ENCODE data around the gene CDC20B.
A peak's percentile ranks its signal among the peaks of the same experiment; 100 is the strongest.

CDC20B gene

DNA sequence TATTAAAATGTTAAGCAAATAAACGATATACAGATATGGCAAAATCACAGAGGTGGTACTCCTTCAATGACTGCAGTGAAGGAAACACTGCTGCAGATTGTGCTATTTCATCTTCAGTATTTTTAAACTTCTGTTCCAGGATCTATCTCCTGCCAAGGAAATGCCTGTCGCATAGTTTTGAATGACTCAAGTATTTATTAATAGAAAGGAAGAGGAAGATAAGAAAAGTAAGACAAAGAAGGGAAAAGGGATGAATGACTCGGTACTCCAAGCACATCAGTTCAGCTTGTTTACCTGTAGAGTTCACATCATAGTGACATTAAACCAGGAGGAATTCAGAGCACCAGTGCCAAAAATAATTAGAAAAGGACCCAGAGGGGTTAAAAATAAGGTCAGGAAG is 18.1 kb downstream of the CDC20B start:
- peak; percentile 48 for DNase-seq (ENCODE audit: low read depth)
- Histone ChIP-seq H3K9ac (ENCODE audit: low read length) (no peak overlapping the region), H3K27me3 (replicated peaks; ENCODE audit: control insufficient read depth, insufficient read depth, low read length) (no peaks in the 10 kb centered on the region), H3K36me3 (ENCODE audit: control insufficient read depth, insufficient read depth, low read length, severe bottlenecking) (no peaks in the 10 kb centered on the region), H3K9me3 (ENCODE audit: control insufficient read depth, low read length) (no peaks in the 10 kb centered on the region), H3K4me1 (ENCODE audit: control insufficient read depth, insufficient read depth, low read length) (peaks cover 13% of the 10 kb centered on the region), H3K4me3 (ENCODE audit: low read length) (no peak overlapping the region)

DNA sequence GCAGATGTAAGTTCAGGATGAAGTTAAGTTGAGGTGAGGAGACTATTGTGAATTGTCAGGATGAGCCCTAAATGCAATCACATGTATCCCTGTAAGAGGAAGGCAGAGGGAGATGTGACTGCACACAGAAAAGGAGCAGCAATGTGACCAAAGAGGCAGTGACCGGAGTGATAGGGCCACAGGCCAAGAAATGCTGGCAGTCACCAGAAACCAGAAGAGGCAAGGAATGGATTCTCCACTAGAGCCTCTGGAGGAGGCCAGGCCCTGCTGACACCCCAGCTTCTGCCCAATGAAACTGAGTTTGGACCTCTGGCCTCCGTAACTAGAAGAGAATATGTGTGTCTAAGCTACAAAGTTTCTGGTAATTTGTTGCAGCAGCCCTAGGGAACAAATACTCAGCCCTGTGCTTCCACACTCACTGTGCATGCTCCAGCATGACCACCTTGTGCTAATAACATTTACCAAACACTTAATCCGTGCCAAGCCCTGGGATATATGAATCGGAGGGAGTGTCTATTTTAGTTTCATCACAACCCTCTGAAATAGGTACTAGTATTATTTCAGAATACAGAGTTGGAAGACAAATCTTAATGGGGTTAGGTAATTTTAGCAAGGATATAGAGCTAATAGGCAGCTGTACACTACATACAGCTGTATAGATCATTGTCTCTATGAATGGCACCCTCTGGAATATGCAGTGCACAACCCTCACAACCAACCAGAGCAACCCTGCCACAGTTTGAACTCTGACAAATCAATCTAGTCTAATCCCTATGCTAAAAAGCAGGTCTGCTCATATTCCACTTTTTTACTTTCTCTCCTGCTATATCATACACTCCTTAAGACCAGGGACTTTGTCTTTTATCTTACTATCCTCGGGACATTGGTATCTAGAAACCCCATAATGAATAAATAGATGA is 20.8 kb downstream of the CDC20B start:
- DNase-seq (ENCODE audit: low read depth), result peak; percentile 78
- H3K4me3 ChIP-seq (ENCODE audit: low read length), result no peak overlapping the region
- H3K27me3 ChIP-seq (replicated peaks; ENCODE audit: control insufficient read depth, insufficient read depth, low read length), result no peaks in the 10 kb centered on the region
- H3K4me1 ChIP-seq (ENCODE audit: control insufficient read depth, insufficient read depth, low read length), result peaks cover 13% of the 10 kb centered on the region
- H3K9ac ChIP-seq (ENCODE audit: low read length), result no peak overlapping the region
- no peaks in the 10 kb centered on the region for H3K36me3 ChIP-seq (ENCODE audit: control insufficient read depth, insufficient read depth, low read length, severe bottlenecking)
- H3K9me3 ChIP-seq (ENCODE audit: control insufficient read depth, low read length), result no peaks in the 10 kb centered on the region

DNA sequence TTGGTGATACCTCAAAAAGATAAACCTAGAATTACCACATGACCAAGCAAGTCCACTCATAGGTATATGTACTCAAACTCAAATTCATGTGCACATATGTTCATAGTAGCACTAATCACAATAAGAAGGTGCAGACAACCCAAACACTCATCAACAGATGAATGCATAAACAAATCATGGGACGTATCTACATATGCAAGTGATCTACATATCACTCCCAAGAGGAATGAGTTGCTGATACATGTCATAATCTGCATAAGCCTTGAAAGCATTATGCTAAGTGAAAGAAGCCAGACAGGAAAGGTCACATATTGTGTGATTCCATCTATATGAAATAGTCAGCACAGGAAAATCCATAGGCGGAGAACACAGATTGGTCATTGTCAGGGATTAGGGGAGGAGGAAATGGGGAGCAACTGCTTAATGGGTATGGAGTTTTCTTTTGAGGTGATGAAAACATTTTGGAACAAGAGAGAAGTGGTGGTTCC is 23.6 kb downstream of the CDC20B start:
- H3K27me3 ChIP-seq (replicated peaks; ENCODE audit: control insufficient read depth, insufficient read depth, low read length), result no peaks in the 10 kb centered on the region
- H3K4me1 ChIP-seq (ENCODE audit: control insufficient read depth, insufficient read depth, low read length), result peaks cover 2% of the 10 kb centered on the region
- no peaks in the 10 kb centered on the region for H3K36me3 ChIP-seq (ENCODE audit: control insufficient read depth, insufficient read depth, low read length, severe bottlenecking)
- no peak overlapping the region for H3K4me3 ChIP-seq (ENCODE audit: low read length)
- no peaks in the 10 kb centered on the region for H3K9me3 ChIP-seq (ENCODE audit: control insufficient read depth, low read length)
- no peak overlapping the region for H3K9ac ChIP-seq (ENCODE audit: low read length)
- DNase-seq (ENCODE audit: low read depth), result no peak

DNA sequence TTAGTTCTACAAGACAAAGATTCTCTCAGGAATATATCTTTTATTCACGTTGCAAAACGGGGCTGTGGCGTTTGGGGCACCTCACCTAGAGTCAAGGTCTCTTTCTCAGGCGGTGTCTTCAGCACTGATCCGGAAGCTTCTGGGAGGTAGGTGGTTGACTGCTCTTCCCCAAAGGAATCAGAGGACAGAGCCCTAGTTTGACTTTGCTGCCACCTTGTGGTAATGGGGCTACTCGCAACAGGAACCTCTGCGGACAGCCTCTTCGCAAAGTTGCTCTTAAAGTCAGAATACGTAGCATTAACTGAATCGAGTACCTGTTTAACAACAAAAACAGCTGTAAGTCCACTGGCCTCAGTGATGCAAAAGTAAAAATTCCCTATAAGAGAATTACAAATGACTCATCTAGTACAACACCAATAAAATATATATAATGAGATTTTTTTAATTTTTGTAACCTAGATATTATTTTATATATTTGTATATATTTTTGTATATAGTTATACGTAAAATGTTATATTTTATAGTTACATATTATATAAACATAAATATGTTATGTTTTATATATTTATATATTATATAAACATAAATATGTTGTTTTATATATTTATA is 26.3 kb downstream of the CDC20B start:
- H3K4me1 ChIP-seq (ENCODE audit: control insufficient read depth, insufficient read depth, low read length), result no peaks in the 10 kb centered on the region

DNA sequence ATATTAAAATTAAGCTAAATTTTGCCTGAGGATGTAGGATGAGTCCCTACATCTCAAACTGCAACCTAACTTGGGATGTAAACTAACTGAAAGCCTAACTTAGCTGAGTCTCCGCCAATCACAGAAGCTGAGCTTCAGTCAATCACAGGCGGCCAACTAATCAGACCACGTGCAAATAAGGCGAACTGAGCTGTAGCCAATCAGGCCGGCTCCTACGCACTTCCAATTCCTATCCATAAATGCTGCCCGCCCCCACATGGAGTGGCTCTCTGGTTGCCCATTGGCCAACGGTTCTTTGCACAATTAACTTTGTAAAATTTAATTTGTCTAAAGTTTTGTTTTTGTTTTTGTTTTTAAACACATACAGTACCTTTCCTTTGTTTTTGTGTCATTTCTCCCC is 26.9 kb downstream of the CDC20B start:
- no peak overlapping the region for H3K4me3 ChIP-seq (ENCODE audit: low read length)
- no peak for DNase-seq (ENCODE audit: low read depth)
- no peaks in the 10 kb centered on the region for H3K36me3 ChIP-seq (ENCODE audit: control insufficient read depth, insufficient read depth, low read length, severe bottlenecking)
- H3K4me1 ChIP-seq (ENCODE audit: control insufficient read depth, insufficient read depth, low read length), result no peaks in the 10 kb centered on the region
- H3K9me3 ChIP-seq (ENCODE audit: control insufficient read depth, low read length), result no peaks in the 10 kb centered on the region
- no peaks in the 10 kb centered on the region for H3K27me3 ChIP-seq (replicated peaks; ENCODE audit: control insufficient read depth, insufficient read depth, low read length)
- H3K9ac ChIP-seq (ENCODE audit: low read length), result no peak overlapping the region

More for the DNA sequence above, 26.3 kb downstream of the CDC20B start:
- Histone ChIP-seq H3K9me3 (ENCODE audit: control insufficient read depth, low read length) (no peaks in the 10 kb centered on the region), H3K36me3 (ENCODE audit: control insufficient read depth, insufficient read depth, low read length, severe bottlenecking) (no peaks in the 10 kb centered on the region), H3K9ac (ENCODE audit: low read length) (no peak overlapping the region), H3K27me3 (replicated peaks; ENCODE audit: control insufficient read depth, insufficient read depth, low read length) (no peaks in the 10 kb centered on the region), H3K4me3 (ENCODE audit: low read length) (no peak overlapping the region)
- DNase-seq (ENCODE audit: low read depth), result peak; percentile 93

DNA sequence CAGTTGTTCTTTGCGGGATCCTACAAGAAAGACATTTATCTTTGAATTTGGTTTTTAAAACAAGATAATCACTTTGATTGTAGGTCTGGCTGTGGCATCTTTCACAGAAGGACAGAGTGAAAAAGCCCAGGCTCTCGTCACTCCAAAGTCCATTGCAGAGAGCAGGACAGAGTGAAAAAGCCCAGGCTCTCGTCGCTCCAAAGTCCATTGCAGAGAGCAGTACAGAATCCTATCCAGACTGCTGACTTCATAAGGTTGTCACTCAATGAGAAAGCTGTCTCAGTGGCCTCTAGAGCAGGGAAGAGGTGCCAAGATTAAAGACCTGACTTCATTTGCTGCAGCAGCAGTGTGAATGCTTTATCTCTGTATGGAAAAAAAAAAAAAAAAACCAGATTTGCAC is 29.4 kb downstream of the CDC20B start:
- no peak overlapping the region for H3K9ac ChIP-seq (ENCODE audit: low read length)
- no peak for DNase-seq (ENCODE audit: low read depth)
- no peaks in the 10 kb centered on the region for H3K36me3 ChIP-seq (ENCODE audit: control insufficient read depth, insufficient read depth, low read length, severe bottlenecking)
- H3K4me1 ChIP-seq (ENCODE audit: control insufficient read depth, insufficient read depth, low read length), result no peaks in the 10 kb centered on the region
- H3K9me3 ChIP-seq (ENCODE audit: control insufficient read depth, low read length), result no peaks in the 10 kb centered on the region
- no peak overlapping the region for H3K4me3 ChIP-seq (ENCODE audit: low read length)
- no peaks in the 10 kb centered on the region for H3K27me3 ChIP-seq (replicated peaks; ENCODE audit: control insufficient read depth, insufficient read depth, low read length)

DNA sequence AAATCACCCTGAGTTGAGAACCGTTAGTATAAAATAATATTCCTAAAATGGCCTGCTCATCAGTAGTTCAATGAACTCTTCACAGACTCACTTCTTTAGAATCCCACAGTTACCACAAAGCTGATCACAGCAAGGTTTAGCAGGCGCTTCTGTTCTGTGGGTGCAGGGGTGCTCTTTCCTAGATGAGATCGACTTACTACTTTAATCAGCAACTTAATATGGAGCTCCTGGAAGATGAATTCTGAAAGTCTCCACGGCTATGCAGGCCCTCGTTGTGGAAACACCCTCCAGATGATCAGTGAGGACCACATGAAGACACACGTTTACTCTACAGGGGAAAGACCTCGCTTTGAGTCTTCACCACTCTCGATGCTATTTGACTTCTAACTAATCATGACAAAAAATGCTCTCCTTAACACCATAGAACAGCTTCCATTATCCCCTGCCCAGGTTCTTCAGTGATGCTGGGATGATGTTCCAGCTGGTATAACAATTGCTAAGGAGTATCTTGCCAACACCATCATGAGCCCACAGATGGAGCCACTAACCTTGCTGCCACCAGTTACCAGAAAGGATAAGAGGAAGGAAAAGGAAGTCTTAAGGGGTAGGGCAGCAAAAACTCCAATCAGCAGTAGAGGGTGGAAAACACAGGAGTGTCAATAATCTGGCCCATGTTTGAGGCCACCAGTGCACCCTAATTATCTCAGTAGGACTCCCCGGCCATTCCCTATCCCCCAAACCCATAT is 30.9 kb downstream of the CDC20B start:
- H3K9ac ChIP-seq (ENCODE audit: low read length), result no peak overlapping the region
- no peaks in the 10 kb centered on the region for H3K36me3 ChIP-seq (ENCODE audit: control insufficient read depth, insufficient read depth, low read length, severe bottlenecking)
- DNase-seq (ENCODE audit: low read depth), result no peak
- H3K4me1 ChIP-seq (ENCODE audit: control insufficient read depth, insufficient read depth, low read length), result no peaks in the 10 kb centered on the region
- H3K9me3 ChIP-seq (ENCODE audit: control insufficient read depth, low read length), result no peaks in the 10 kb centered on the region
- H3K27me3 ChIP-seq (replicated peaks; ENCODE audit: control insufficient read depth, insufficient read depth, low read length), result no peaks in the 10 kb centered on the region
- H3K4me3 ChIP-seq (ENCODE audit: low read length), result no peak overlapping the region

DNA sequence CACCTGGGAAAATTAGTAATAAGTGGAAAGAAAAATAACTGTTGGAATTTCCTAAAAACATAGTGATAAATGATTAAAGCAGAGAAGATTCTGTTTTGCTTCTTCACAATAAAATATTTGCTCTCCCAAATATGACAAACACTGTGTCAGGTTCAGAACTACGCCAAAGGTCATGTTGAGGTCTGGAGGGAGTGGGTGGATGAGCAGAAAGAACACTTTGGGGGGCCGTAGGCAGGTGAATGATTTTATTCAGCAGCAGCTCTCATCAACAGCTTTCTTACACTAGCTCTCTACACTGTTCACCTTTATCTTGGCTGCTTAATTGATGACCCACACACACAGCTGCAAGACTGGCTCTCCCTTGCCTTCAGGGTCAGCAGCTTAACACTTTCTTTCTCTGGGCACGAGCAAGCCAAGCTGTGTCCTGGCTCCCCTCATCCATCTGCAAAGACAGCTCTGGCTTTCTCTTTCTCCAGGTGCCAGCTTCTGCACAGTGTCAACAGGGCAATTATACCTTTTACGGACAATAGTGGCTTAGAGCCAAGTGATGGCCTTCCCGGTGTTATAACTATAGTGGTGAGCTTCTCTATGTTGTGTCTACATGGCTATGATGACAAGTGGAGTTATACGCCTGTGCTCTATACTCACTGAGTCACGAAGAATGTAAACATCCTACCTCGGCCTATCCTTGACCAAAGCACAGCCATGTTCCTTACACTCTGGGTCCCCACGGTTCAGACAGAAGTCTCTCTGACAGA is 31.9 kb downstream of the CDC20B start:
- H3K4me3 ChIP-seq (ENCODE audit: low read length), result no peak overlapping the region
- no peaks in the 10 kb centered on the region for H3K36me3 ChIP-seq (ENCODE audit: control insufficient read depth, insufficient read depth, low read length, severe bottlenecking)
- no peak for DNase-seq (ENCODE audit: low read depth)
- no peaks in the 10 kb centered on the region for H3K27me3 ChIP-seq (replicated peaks; ENCODE audit: control insufficient read depth, insufficient read depth, low read length)
- H3K9ac ChIP-seq (ENCODE audit: low read length), result no peak overlapping the region
- no peaks in the 10 kb centered on the region for H3K9me3 ChIP-seq (ENCODE audit: control insufficient read depth, low read length)
- H3K4me1 ChIP-seq (ENCODE audit: control insufficient read depth, insufficient read depth, low read length), result peaks cover 5% of the 10 kb centered on the region

DNA sequence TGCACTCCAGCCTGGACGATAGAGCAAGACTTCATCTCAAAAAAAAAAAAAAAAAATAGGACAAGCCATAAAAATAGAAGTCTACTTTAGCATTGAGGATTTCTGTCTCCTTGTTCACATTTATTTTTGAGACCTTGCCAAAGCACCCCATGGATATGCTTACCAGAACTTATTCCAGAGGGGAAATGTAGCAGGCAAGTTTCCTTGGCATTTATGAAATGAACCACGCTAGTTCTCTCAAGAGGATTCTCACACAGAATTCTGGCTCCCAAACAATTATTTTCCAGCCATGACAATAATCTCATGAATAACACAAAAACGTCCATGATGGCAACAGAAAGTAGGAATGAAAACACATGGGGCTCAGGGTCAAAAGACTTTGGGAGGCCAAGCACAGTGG is 36.5 kb downstream of the CDC20B start:
- Histone ChIP-seq H3K27me3 (replicated peaks; ENCODE audit: control insufficient read depth, insufficient read depth, low read length) (no peaks in the 10 kb centered on the region), H3K4me1 (ENCODE audit: control insufficient read depth, insufficient read depth, low read length) (peaks cover 5% of the 10 kb centered on the region), H3K9ac (ENCODE audit: low read length) (no peak overlapping the region), H3K4me3 (ENCODE audit: low read length) (no peak overlapping the region), H3K36me3 (ENCODE audit: control insufficient read depth, insufficient read depth, low read length, severe bottlenecking) (no peaks in the 10 kb centered on the region), H3K9me3 (ENCODE audit: control insufficient read depth, low read length) (no peaks in the 10 kb centered on the region)
- no peak for DNase-seq (ENCODE audit: low read depth)

DNA sequence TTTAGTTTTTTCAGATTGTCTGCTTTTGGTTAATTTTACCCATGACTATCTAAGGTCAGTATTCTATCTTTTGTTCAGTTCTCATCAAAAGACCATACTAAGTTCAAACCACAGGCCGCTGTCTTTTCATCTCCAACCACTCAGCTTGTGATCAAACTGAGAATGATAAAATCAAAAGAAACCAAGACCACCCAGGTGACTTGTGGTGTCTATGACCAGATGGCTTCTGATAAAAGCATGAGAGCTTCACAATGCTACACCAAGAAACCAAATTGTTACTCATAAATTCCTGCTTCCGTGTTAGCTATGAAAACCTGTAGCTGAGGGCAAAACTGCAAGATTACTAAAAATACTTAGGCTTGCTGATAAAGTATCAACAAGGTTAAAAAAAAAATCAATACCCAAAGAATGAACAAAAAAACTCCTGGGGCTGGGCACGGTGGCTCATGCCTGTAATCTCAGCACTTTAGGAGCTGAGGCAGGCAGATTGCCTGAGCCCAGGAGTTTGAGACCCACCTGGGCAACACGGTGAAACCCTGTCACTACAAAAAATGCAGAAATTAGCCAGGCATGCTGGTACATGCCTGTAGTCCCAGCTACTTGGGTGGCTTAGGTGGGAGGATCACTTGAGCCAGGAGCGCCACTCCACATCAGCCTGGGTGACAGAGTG is 38.8 kb downstream of the CDC20B start:
- H3K36me3 ChIP-seq (ENCODE audit: control insufficient read depth, insufficient read depth, low read length, severe bottlenecking), result no peaks in the 10 kb centered on the region
- no peak overlapping the region for H3K9ac ChIP-seq (ENCODE audit: low read length)
- no peak overlapping the region for H3K4me3 ChIP-seq (ENCODE audit: low read length)
- H3K4me1 ChIP-seq (ENCODE audit: control insufficient read depth, insufficient read depth, low read length), result peaks cover 5% of the 10 kb centered on the region
- H3K27me3 ChIP-seq (replicated peaks; ENCODE audit: control insufficient read depth, insufficient read depth, low read length), result no peaks in the 10 kb centered on the region
- DNase-seq (ENCODE audit: low read depth), result no peak
- peaks cover 10% of the 10 kb centered on the region for H3K9me3 ChIP-seq (ENCODE audit: control insufficient read depth, low read length)

Measured in adipocyte (in vitro differentiated cells).